GM12892 (cell line): ENCODE results near the gene GLT6D1.

ENCODE experiments used
- POLR2A ChIP-seq: IDR thresholded peaks from 2 replicates; pipeline ENCODE4 v1.6.1; 2011; ENCODE audit warnings: low read depth, low read length, control low read depth
- POLR2AphosphoS5 ChIP-seq: IDR thresholded peaks from 2 replicates; pipeline ENCODE4 v1.6.1; 2011; ENCODE audit warnings: low read depth, low read length, control low read depth
- TAF1 ChIP-seq: IDR thresholded peaks from 2 replicates; pipeline ENCODE4 v1.6.1; 2011; ENCODE audit warnings: low read depth, mild to moderate bottlenecking, control low read depth, low read length, borderline replicate concordance

GRCh38 chr9:135660407-135660806, 21.1 kb upstream of the GLT6D1 start:
- TF ChIP-seq POLR2A (no peak), POLR2AphosphoS5 (no peak), TAF1 (no peak)
